Stimulated activated naive CD8-positive, alpha-beta T cell treated with anti-CD3 and anti-CD28 coated beads, Interleukin-15, amount 100 ng/mL, for 72 hours (primary cell): ENCODE data around the gene ZRANB1.

ENCODE experiments used
- ATAC-seq: fragments of 150-1000 bp; cut with Tn5 transposase; 2 replicates; pipeline ENCODE4 v1.10.0; 2021; ENCODE audit warnings: mild to moderate bottlenecking, moderate library complexity
- DNase-seq, 2 donors: peaks; one replicate each; pipeline ENCODE4 v3.0.0; 2021 to 2022
- H3K27ac Mint-ChIP-seq, 2 donors: one replicate each; pipeline ENCODE4 v1.8.0; 2022; ENCODE audit warnings: mild to moderate bottlenecking in 2 of 2, mixed read lengths in 2 of 2, moderate library complexity in 2 of 2
- H3K27me3 Mint-ChIP-seq: one replicate; pipeline ENCODE4 v1.8.0; 2022; ENCODE audit warnings: mixed read lengths
- H3K4me1 Mint-ChIP-seq: one replicate; pipeline ENCODE4 v1.8.0; 2022; ENCODE audit warnings: mild to moderate bottlenecking, mixed read lengths
- H3K4me3 Mint-ChIP-seq, 2 donors: one replicate each; pipeline ENCODE4 v1.8.0; 2022; ENCODE audit warnings: mild to moderate bottlenecking in 2 of 2, mixed read lengths in 2 of 2, moderate library complexity in 1 of 2
- H3K9me3 Mint-ChIP-seq, 2 donors: one replicate each; pipeline ENCODE4 v1.8.0; 2022; ENCODE audit warnings: mixed read lengths in 2 of 2

ZRANB1 gene

DNA sequence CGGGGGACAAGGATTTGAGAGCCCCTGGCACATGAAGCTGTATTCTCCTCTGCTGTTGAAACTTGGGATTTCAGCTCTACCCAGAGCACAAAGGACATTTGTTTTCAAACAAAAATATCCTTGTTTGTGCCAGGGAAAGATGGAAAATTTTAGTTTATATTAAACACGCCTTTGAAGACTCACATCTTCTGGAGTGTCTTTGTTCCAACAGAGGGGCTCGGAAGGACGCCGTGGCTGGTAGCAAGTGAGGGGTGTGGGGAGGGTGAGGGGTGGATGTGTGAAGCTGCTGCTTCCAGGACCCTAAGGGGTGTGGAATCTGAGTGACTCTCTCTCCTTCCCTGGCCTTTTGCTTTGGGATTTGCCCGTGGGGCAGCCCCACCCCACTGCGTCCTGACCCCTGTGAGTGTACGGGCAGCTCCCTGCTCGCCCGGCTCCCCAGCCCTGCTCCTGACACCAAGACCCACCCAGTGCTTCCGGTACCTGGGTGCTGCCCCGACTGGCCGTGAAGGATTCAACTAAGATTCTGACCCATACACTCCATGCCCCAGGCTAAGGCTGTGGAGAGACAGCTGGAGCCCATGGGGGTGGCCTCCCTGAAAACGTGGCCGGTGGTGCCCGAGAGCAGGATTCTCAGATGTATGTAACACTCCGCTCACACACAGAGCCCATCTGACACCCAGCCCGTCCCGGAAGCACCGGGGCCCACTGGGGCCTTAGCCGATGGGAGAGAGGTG, 59.6 kb downstream of the ZRANB1 start:
- Mint-ChIP-seq H3K27me3 (peaks cover 7% of the 10 kb centered on the region), H3K4me3 (no peak overlapping the region), H3K4me1 (peaks cover 9% of the 10 kb centered on the region), H3K9me3 (no peaks in the 10 kb centered on the region), H3K27ac (no peak overlapping the region)
- peak in 1 of 2 donors; percentile 5 for DNase-seq
- ATAC-seq: peak; percentile 12

DNA sequence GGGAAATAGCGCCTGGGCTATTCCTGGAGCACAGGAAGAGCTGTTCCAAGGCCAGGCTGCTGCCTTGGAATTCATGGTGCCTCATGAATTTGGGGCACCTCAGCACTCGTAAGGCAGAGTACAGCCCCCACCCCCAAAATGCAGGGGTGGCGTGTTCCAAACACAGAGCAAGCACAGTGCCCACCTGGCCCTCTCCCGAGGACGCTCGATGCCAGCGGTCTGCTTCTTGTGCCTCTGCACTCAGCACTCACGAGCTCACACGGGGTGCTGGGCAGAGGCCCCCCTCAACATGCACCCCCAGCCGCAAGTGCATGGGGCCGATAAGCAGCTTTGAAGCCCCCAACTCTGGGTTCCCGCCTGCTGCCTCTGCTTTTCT, 60.1 kb downstream of the ZRANB1 start:
- no peak for ATAC-seq
- Mint-ChIP-seq H3K4me3 (no peak overlapping the region), H3K4me1 (peaks cover 9% of the 10 kb centered on the region), H3K27ac (no peak overlapping the region), H3K9me3 (no peaks in the 10 kb centered on the region), H3K27me3 (peaks cover 7% of the 10 kb centered on the region)
- peak in 1 of 2 donors; percentile 6 for DNase-seq

GRCh38 chr10:125002423-125003145, 60.7 kb downstream of the ZRANB1 start:
- DNase-seq: peak in 1 of 2 donors; percentile 2
- peaks cover 7% of the 10 kb centered on the region for H3K27me3 Mint-ChIP-seq
- peak overlapping the region in 1 of 2 donors; percentile 33 for H3K27ac Mint-ChIP-seq
- H3K4me1 Mint-ChIP-seq: peaks cover 9% of the 10 kb centered on the region
- no peak overlapping the region for H3K4me3 Mint-ChIP-seq
- no peak for ATAC-seq
- no peaks in the 10 kb centered on the region for H3K9me3 Mint-ChIP-seq

- no peak overlapping the region for H3K27ac Mint-ChIP-seq
- DNase-seq (peak in 1 of 2 donors; percentile 7), ATAC-seq (peak; percentile 17)
- no peak overlapping the region for H3K4me3 Mint-ChIP-seq
- peaks cover 7% of the 10 kb centered on the region for H3K27me3 Mint-ChIP-seq
- peaks cover 9% of the 10 kb centered on the region for H3K4me1 Mint-ChIP-seq
- H3K9me3 Mint-ChIP-seq: no peaks in the 10 kb centered on the region
Measured at GRCh38 chr10:125003146-125003900, 61.4 kb downstream of the ZRANB1 start.

DNA sequence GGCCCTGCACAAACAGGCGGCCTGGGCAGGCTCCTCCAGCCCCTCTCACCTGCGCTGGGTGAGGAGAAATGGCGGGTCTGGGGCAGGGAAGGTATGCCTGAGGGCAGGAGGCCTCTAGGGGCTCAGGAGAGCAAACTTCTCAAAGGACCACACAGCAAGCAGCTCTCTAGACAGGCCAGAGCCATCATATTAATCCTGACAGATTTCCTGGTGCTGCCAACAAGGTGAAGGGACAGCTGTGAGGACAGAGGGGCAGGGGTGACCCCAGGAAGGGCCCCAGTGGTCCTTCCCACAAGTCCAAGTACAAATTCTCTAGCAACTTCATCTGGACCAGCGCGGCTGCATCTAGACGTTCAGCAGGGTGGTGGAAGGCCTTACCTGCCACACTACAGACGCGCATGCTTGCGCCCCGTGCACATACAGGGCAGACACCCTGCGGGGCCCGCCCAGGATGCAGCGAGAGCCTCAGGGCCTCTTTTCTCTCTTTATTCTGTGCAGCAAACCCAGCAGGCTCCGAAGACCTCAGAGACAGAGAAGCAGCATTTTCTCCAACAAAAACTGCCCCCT, 62.1 kb downstream of the ZRANB1 start:
- no peaks in the 10 kb centered on the region for H3K9me3 Mint-ChIP-seq

GRCh38 chr10:125004571-125005311, 62.8 kb downstream of the ZRANB1 start:
- H3K4me3 Mint-ChIP-seq: no peak overlapping the region
- no peaks in the 10 kb centered on the region for H3K9me3 Mint-ChIP-seq
- ATAC-seq: no peak
- peaks cover 9% of the 10 kb centered on the region for H3K4me1 Mint-ChIP-seq
- DNase-seq: peak in 1 of 2 donors; percentile 0
- H3K27me3 Mint-ChIP-seq: peaks cover 13% of the 10 kb centered on the region
- H3K27ac Mint-ChIP-seq: no peak overlapping the region

More for the DNA sequence above, 62.1 kb downstream of the ZRANB1 start:
- Mint-ChIP-seq H3K4me3 (no peak overlapping the region), H3K27me3 (peaks cover 9% of the 10 kb centered on the region), H3K27ac (no peak overlapping the region), H3K4me1 (peaks cover 9% of the 10 kb centered on the region)
- DNase-seq: peak in 1 of 2 donors; percentile 4
- ATAC-seq: no peak

- Mint-ChIP-seq H3K27me3 (peaks cover 13% of the 10 kb centered on the region), H3K9me3 (no peaks in the 10 kb centered on the region), H3K4me3 (no peak overlapping the region), H3K27ac (no peak overlapping the region), H3K4me1 (peaks cover under 1% of the 10 kb centered on the region)
- no peak for DNase-seq
- no peak for ATAC-seq
Measured at GRCh38 chr10:125005312-125006187, 63.6 kb downstream of the ZRANB1 start.

DNA sequence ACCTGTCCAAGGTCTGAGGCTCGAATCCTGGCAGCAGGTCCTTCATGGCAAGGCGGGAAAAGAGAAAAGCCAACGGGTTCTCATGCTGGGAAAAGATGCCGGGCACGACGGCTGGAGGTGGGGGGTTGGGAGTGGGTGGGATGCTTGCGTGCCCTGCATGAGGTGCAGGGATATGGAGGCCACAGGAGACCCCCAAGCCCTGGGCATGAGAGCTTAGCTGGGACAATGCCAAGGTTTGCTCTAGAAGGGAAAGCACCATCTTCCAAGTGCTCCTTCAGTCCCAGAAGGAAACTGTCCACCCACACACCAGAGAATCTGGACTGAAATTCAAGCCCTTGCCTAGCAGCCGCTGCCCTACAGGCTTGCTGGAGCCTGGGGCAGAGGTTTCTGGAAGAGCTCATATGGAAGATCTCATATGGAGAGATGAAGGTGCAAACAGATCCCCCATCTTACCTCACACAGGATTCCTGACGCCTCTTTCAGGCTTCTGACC, 64.3 kb downstream of the ZRANB1 start:
- Mint-ChIP-seq H3K4me3 (no peak overlapping the region), H3K27ac (no peak overlapping the region), H3K4me1 (no peaks in the 10 kb centered on the region), H3K9me3 (no peaks in the 10 kb centered on the region), H3K27me3 (peaks cover 13% of the 10 kb centered on the region)
- ATAC-seq: no peak
- DNase-seq: no peak

GRCh38 chr10:125006921-125007426, 65.1 kb downstream of the ZRANB1 start:
- no peak overlapping the region for H3K27ac Mint-ChIP-seq
- ATAC-seq: no peak
- DNase-seq: no peak

GRCh38 chr10:125007436-125007835, 65.5 kb downstream of the ZRANB1 start:
- Mint-ChIP-seq H3K27me3 (peaks cover 13% of the 10 kb centered on the region), H3K27ac (no peak overlapping the region), H3K4me3 (no peak overlapping the region), H3K4me1 (no peaks in the 10 kb centered on the region), H3K9me3 (no peaks in the 10 kb centered on the region)
- ATAC-seq (no peak), DNase-seq (no peak)

More at GRCh38 chr10:125006921-125007426, 65.1 kb downstream of the ZRANB1 start:
- Mint-ChIP-seq H3K27me3 (peaks cover 13% of the 10 kb centered on the region), H3K4me1 (no peaks in the 10 kb centered on the region), H3K9me3 (no peaks in the 10 kb centered on the region), H3K4me3 (no peak overlapping the region)

DNA sequence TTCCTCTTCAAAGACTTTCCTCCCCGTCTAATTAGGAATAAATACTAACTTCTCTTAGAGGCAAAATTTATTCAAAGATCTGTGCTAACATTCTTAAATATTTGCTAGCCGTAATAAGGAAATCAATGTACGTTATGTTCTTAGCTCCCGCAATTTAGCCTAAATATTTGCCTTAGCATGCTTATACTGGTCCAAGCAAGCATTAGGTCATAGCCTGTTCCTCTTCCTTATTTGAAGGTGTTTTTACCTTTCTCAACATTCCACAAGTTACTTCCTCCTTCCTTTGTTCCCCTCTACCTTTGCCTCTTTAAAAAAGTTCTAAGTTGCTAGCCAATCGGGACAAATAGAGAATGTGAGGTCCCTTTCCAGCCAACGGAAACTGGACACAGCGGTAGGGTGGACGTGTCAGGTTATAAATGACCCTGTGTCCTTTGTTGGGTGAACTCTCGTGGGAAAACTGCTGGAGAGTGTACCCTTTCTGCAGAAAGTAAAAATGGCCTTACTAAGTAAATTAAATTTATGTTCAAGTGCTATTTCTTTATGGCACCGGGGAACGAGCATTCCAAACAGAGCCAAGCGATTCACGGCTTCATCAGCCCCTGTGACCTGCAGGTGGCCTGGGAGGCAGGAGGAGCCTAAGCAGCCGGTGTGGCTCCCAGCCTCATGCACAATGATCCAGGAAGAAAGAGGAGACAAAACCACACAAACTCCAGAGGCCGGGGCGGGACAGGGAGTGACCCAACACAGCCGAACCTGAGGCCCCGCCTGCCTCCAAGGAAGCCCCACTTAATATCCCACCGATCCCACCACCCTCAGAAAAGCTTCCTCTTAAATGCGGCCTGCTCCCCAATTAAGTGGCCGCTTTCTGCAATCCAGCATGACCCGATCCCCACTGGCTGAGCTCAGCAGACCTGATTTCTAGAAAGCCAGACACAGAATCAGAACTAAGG, 67.0 kb downstream of the ZRANB1 start:
- H3K4me3 Mint-ChIP-seq: no peak overlapping the region
- ATAC-seq: no peak
- DNase-seq: no peak
- H3K27ac Mint-ChIP-seq: no peak overlapping the region
- H3K4me1 Mint-ChIP-seq: no peaks in the 10 kb centered on the region
- no peaks in the 10 kb centered on the region for H3K9me3 Mint-ChIP-seq
- peaks cover 11% of the 10 kb centered on the region for H3K27me3 Mint-ChIP-seq

- Mint-ChIP-seq H3K4me3 (no peak overlapping the region), H3K27ac (no peak overlapping the region), H3K27me3 (peaks cover 18% of the 10 kb centered on the region), H3K4me1 (peaks cover 1% of the 10 kb centered on the region), H3K9me3 (no peaks in the 10 kb centered on the region)
- no peak for DNase-seq
- ATAC-seq: no peak
Measured at GRCh38 chr10:125009661-125010161, 67.8 kb downstream of the ZRANB1 start.

- Mint-ChIP-seq H3K9me3 (no peaks in the 10 kb centered on the region), H3K27me3 (peaks cover 25% of the 10 kb centered on the region), H3K4me1 (peaks cover 8% of the 10 kb centered on the region), H3K4me3 (no peak overlapping the region), H3K27ac (no peak overlapping the region)
- ATAC-seq (no peak), DNase-seq (no peak)
Measured at GRCh38 chr10:125010362-125010761, 68.4 kb downstream of the ZRANB1 start.
